Measurements from ENCODE around the gene HUNK. TPM values are rescaled to one million over a fixed set of nuclear protein-coding genes. Genes with fewer than 3 reads are reported as not detected.
A peak's percentile ranks its signal among the peaks of the same experiment; 100 is the strongest.

The HUNK gene
- total RNA-seq, 1 donor from 2014 or later, result 41.9 TPM

- H3K4me1 Mint-ChIP-seq (ENCODE audit: low read depth), result peaks cover 36% of the 10 kb centered on the region
Observed at GRCh38 chr21:31872072-31872451, 758 bp upstream of the HUNK start.

GRCh38 chr21:31873275-31873695 is 465 bp downstream of the HUNK start:
- H3K27ac Mint-ChIP-seq, result no peak overlapping the region
- H3K4me3 Mint-ChIP-seq (ENCODE audit: low read depth), result peak overlapping the region; percentile 82
- peaks cover 10% of the 10 kb centered on the region for H3K27me3 Mint-ChIP-seq

More at GRCh38 chr21:31872072-31872451, 758 bp upstream of the HUNK start:
- Mint-ChIP-seq H3K4me3 (ENCODE audit: low read depth) (peak overlapping the region; percentile 87), H3K36me3 (ENCODE audit: insufficient read depth) (peaks cover 1% of the 10 kb centered on the region), H3K27ac (peak overlapping the region; percentile 98), H3K9me3 (ENCODE audit: low read depth) (no peaks in the 10 kb centered on the region), H3K27me3 (peaks cover 10% of the 10 kb centered on the region)
- DNase-seq (ENCODE audit: low spot score, unreplicated experiment), result no peak
- TF ChIP-seq CTCF (IDR thresholded peaks at IDR 0.05; ENCODE audit: unreplicated experiment), result no peak

GRCh38 chr21:31873696-31874599 is 1.1 kb downstream of the HUNK start:
- H3K27me3 Mint-ChIP-seq, result peaks cover 8% of the 10 kb centered on the region

More at GRCh38 chr21:31873275-31873695, 465 bp downstream of the HUNK start:
- H3K36me3 Mint-ChIP-seq (ENCODE audit: insufficient read depth), result peaks cover 3% of the 10 kb centered on the region
- no peak for TF ChIP-seq CTCF (IDR thresholded peaks at IDR 0.05; ENCODE audit: unreplicated experiment)
- H3K4me1 Mint-ChIP-seq (ENCODE audit: low read depth), result peaks cover 43% of the 10 kb centered on the region
- no peaks in the 10 kb centered on the region for H3K9me3 Mint-ChIP-seq (ENCODE audit: low read depth)
- DNase-seq (ENCODE audit: low spot score, unreplicated experiment), result peak; percentile 49

GRCh38 chr21:31874812-31875212 is 2.0 kb downstream of the HUNK start:
- Mint-ChIP-seq H3K36me3 (ENCODE audit: insufficient read depth) (peaks cover 3% of the 10 kb centered on the region), H3K4me1 (ENCODE audit: low read depth) (peaks cover 48% of the 10 kb centered on the region), H3K9me3 (ENCODE audit: low read depth) (no peaks in the 10 kb centered on the region), H3K27me3 (peaks cover 4% of the 10 kb centered on the region), H3K27ac (peak overlapping the region; percentile 93), H3K4me3 (ENCODE audit: low read depth) (peak overlapping the region; percentile 82)
- no peak for TF ChIP-seq CTCF (IDR thresholded peaks at IDR 0.05; ENCODE audit: unreplicated experiment)
- DNase-seq (ENCODE audit: low spot score, unreplicated experiment), result peak; percentile 21

More at GRCh38 chr21:31873696-31874599, 1.1 kb downstream of the HUNK start:
- Mint-ChIP-seq H3K4me3 (ENCODE audit: low read depth) (peak overlapping the region; percentile 82), H3K36me3 (ENCODE audit: insufficient read depth) (peaks cover 3% of the 10 kb centered on the region), H3K4me1 (ENCODE audit: low read depth) (peaks cover 48% of the 10 kb centered on the region), H3K9me3 (ENCODE audit: low read depth) (no peaks in the 10 kb centered on the region), H3K27ac (peak overlapping the region; percentile 93)
- TF ChIP-seq CTCF (IDR thresholded peaks at IDR 0.05; ENCODE audit: unreplicated experiment), result peak; percentile 84
- DNase-seq (ENCODE audit: low spot score, unreplicated experiment), result peak; percentile 86

GRCh38 chr21:31875496-31876015 is 2.7 kb downstream of the HUNK start:
- peak overlapping the region; percentile 93 for H3K27ac Mint-ChIP-seq
- no peak for TF ChIP-seq CTCF (IDR thresholded peaks at IDR 0.05; ENCODE audit: unreplicated experiment)
- no peaks in the 10 kb centered on the region for H3K27me3 Mint-ChIP-seq
- H3K9me3 Mint-ChIP-seq (ENCODE audit: low read depth), result no peaks in the 10 kb centered on the region
- peaks cover 44% of the 10 kb centered on the region for H3K4me1 Mint-ChIP-seq (ENCODE audit: low read depth)
- peaks cover 3% of the 10 kb centered on the region for H3K36me3 Mint-ChIP-seq (ENCODE audit: insufficient read depth)
- peak overlapping the region; percentile 82 for H3K4me3 Mint-ChIP-seq (ENCODE audit: low read depth)
- DNase-seq (ENCODE audit: low spot score, unreplicated experiment), result no peak

Measured in progenitor cell of endocrine pancreas (in vitro differentiated cells).